ENCODE measurements around the gene CSTPP1.

CSTPP1 gene

GRCh38 chr11:46948378-46949131 is 12.0 kb downstream of the CSTPP1 start:
- H3K27ac ChIP-seq (replicated peaks): no peak overlapping the region
- no peak for DNase-seq (ENCODE audit: low read depth in 1 of 2, low spot score in 1 of 2)
- H3K27me3 ChIP-seq (ENCODE audit: insufficient read depth, poor library complexity, severe bottlenecking): no peaks in the 10 kb centered on the region
- no peak for TF ChIP-seq SPI1 (IDR thresholded peaks at IDR 0.05; ENCODE audit: borderline replicate concordance, low read depth)
- TF ChIP-seq CTCF (IDR thresholded peaks at IDR 0.05; ENCODE audit: insufficient read depth, low read length): no peak
- no peak for TF ChIP-seq REST (IDR thresholded peaks at IDR 0.05; ENCODE audit: insufficient replicate concordance, low read depth)
- H3K4me3 ChIP-seq (replicated peaks; ENCODE audit: insufficient read depth, low read length): no peak overlapping the region

GRCh38 chr11:46949297-46949696 is 12.7 kb downstream of the CSTPP1 start:
- TF ChIP-seq POLR2AphosphoS5 (IDR thresholded peaks at IDR 0.05; ENCODE audit: low read depth) (no peak), GABPA (IDR thresholded peaks at IDR 0.05; ENCODE audit: low read depth) (no peak), REST (IDR thresholded peaks at IDR 0.05; ENCODE audit: insufficient replicate concordance, low read depth) (no peak), CTCF (IDR thresholded peaks at IDR 0.05; ENCODE audit: insufficient read depth, low read length) (no peak), SPI1 (IDR thresholded peaks at IDR 0.05; ENCODE audit: borderline replicate concordance, low read depth) (no peak)
- no peak for DNase-seq (ENCODE audit: low read depth in 1 of 2, low spot score in 1 of 2)
- Histone ChIP-seq H3K4me3 (replicated peaks; ENCODE audit: insufficient read depth, low read length) (no peak overlapping the region), H3K27me3 (ENCODE audit: insufficient read depth, poor library complexity, severe bottlenecking) (no peaks in the 10 kb centered on the region), H3K27ac (replicated peaks) (no peak overlapping the region)

- no peak for DNase-seq (ENCODE audit: low read depth in 1 of 2, low spot score in 1 of 2)
- TF ChIP-seq SPI1 (IDR thresholded peaks at IDR 0.05; ENCODE audit: borderline replicate concordance, low read depth) (no peak), CTCF (IDR thresholded peaks at IDR 0.05; ENCODE audit: insufficient read depth, low read length) (no peak), REST (IDR thresholded peaks at IDR 0.05; ENCODE audit: insufficient replicate concordance, low read depth) (no peak), POLR2AphosphoS5 (IDR thresholded peaks at IDR 0.05; ENCODE audit: low read depth) (no peak)
- no peak overlapping the region for H3K27ac ChIP-seq (replicated peaks)
- H3K4me3 ChIP-seq (replicated peaks; ENCODE audit: insufficient read depth, low read length): no peak overlapping the region
- H3K27me3 ChIP-seq (ENCODE audit: insufficient read depth, poor library complexity, severe bottlenecking): no peaks in the 10 kb centered on the region
Measured at GRCh38 chr11:46951864-46952263, 15.3 kb downstream of the CSTPP1 start.

Measured in HL-60 (cell line).